ENCODE measurements around the gene LTBP1. TPM values are rescaled to one million over a fixed set of nuclear protein-coding genes. Genes with fewer than 3 reads are reported as not detected.

LTBP1 gene
- total and polyA plus RNA-seq, 2 experiments from 2014 or later: 157 to 211 TPM

DNA sequence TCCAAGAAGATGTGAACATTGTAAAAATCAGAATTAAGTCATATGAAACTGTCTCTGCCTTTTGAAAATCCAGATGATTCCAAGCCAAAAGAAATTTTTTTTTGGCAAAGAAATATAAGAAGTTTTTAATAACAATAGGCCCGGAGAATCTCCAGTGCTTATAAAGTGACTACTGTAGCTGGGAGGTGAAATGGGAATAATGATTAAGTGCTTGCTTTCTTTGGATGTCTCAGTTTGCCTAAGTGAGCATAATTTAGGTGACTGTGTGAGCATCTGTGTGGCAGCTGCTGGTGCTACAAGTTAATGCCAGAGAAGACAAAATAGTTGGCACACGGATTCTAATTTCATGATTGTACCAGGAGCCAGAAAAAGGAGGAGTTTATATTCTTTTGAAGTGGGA lies 185.0 kb downstream of the LTBP1 start:
- no peak overlapping the region for H3K9ac ChIP-seq
- peaks cover 57% of the 10 kb centered on the region for H3K4me1 ChIP-seq (ENCODE audit: insufficient read depth)

DNA sequence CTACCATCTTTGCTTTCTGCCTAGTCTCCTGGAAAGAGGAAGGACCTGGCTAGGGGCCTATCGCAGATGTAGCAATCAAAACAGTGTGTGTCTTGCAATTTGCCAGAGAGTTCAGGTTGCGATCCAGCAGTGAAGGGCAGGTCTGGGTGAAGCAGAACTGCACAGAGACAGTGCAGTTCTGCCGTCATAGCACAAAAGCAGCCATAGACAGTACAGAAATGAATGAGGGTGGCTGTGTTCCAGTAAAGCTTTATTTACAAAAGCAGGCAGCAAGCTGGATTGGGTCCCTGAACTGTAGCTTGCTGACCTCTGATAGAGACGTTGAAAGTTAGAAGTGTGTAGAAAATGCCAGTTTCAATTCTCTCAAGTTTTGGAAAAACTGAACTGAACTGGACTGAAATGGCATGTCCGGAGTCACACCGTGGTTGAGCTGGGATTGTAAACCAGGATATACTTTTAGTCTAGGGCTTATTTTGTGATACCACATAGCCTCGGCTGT lies 186.8 kb downstream of the LTBP1 start:
- 69 to 74% methylated on average over 7 of the region's 7 CpGs for WGBS, 2 experiments (ENCODE audit: low coverage in 1 of 2, low lambda C conversion rate in 2 of 2, missing lambda C conversion rate in 2 of 2)
- Histone ChIP-seq H3K9me3 (ENCODE audit: low read depth) (no peaks in the 10 kb centered on the region), H4K20me1 (ENCODE audit: insufficient read depth) (no peaks in the 10 kb centered on the region), H3K79me2 (ENCODE audit: insufficient read depth) (peaks cover 27% of the 10 kb centered on the region), H3K36me3 (ENCODE audit: low read depth) (no peaks in the 10 kb centered on the region), H3K9me2 (ENCODE audit: insufficient read depth) (no peaks in the 10 kb centered on the region), H3K27ac (peak overlapping the region; percentile 87), H3K4me2 (ENCODE audit: unreplicated experiment) (peak overlapping the region; percentile 97), H3K4me1 (ENCODE audit: insufficient read depth) (peaks cover 56% of the 10 kb centered on the region), H2AFZ (no peak overlapping the region), H3K4me3 (peak overlapping the region; percentile 95), H3F3A (ENCODE audit: insufficient read depth) (peaks cover 43% of the 10 kb centered on the region), H3K27me3 (replicated peaks; ENCODE audit: insufficient read depth) (no peaks in the 10 kb centered on the region), H3K9ac (peak overlapping the region; percentile 67)
- TF ChIP-seq EZH2phosphoT487 (IDR thresholded peaks at IDR 0.05; ENCODE audit: insufficient read depth, low read depth): no peak
- no peak for TF ChIP-seq EZH2 (IDR thresholded peaks at IDR 0.05; ENCODE audit: insufficient read depth, poor library complexity, severe bottlenecking)
- no peak for DNase-seq
- in situ Hi-C loops (cut with MboI): no loop called here

More for the DNA sequence above, 185.0 kb downstream of the LTBP1 start:
- WGBS, 2 experiments (ENCODE audit: low coverage in 1 of 2, low lambda C conversion rate in 2 of 2, missing lambda C conversion rate in 2 of 2): 18 to 29% methylated on average over 2 of the region's 2 CpGs
- Histone ChIP-seq H2AFZ (no peak overlapping the region), H3K27me3 (replicated peaks; ENCODE audit: insufficient read depth) (no peaks in the 10 kb centered on the region), H3K9me2 (ENCODE audit: insufficient read depth) (no peaks in the 10 kb centered on the region), H3K36me3 (ENCODE audit: low read depth) (no peaks in the 10 kb centered on the region), H3F3A (ENCODE audit: insufficient read depth) (peaks cover 42% of the 10 kb centered on the region), H3K4me2 (ENCODE audit: unreplicated experiment) (peak overlapping the region; percentile 46), H3K27ac (no peak overlapping the region), H3K4me3 (no peak overlapping the region), H3K79me2 (ENCODE audit: insufficient read depth) (peaks cover 9% of the 10 kb centered on the region), H3K9me3 (ENCODE audit: low read depth) (no peaks in the 10 kb centered on the region), H4K20me1 (ENCODE audit: insufficient read depth) (no peaks in the 10 kb centered on the region)
- peak; percentile 45 for DNase-seq
- TF ChIP-seq EZH2 (IDR thresholded peaks at IDR 0.05; ENCODE audit: insufficient read depth, poor library complexity, severe bottlenecking) (no peak), EZH2phosphoT487 (IDR thresholded peaks at IDR 0.05; ENCODE audit: insufficient read depth, low read depth) (no peak)
- in situ Hi-C loops (cut with MboI): no loop called here

- Histone ChIP-seq H3K4me2 (ENCODE audit: unreplicated experiment) (peak overlapping the region; percentile 97), H3K27ac (peak overlapping the region; percentile 87), H3K36me3 (ENCODE audit: low read depth) (no peaks in the 10 kb centered on the region), H3K27me3 (replicated peaks; ENCODE audit: insufficient read depth) (no peaks in the 10 kb centered on the region), H2AFZ (peak overlapping the region; percentile 44; the same call in 1 of the 2 replicates), H3K9me3 (ENCODE audit: low read depth) (no peaks in the 10 kb centered on the region), H3K4me3 (peak overlapping the region; percentile 95), H3K4me1 (ENCODE audit: insufficient read depth) (peaks cover 54% of the 10 kb centered on the region), H3F3A (ENCODE audit: insufficient read depth) (peaks cover 43% of the 10 kb centered on the region), H3K9ac (peak overlapping the region; percentile 89), H3K9me2 (ENCODE audit: insufficient read depth) (no peaks in the 10 kb centered on the region), H3K79me2 (ENCODE audit: insufficient read depth) (peaks cover 32% of the 10 kb centered on the region), H4K20me1 (ENCODE audit: insufficient read depth) (no peaks in the 10 kb centered on the region)
- no peak for TF ChIP-seq EZH2 (IDR thresholded peaks at IDR 0.05; ENCODE audit: insufficient read depth, poor library complexity, severe bottlenecking)
- 0 out of 2 replicates have a peak, but pooled peaks have one; percentile 54 for TF ChIP-seq EZH2phosphoT487 (IDR thresholded peaks at IDR 0.05; ENCODE audit: insufficient read depth, low read depth)
- in situ Hi-C loops (cut with MboI): no loop called here
- peak; percentile 97 for DNase-seq
- 0 to 1% methylated on average over 14 of the region's 14 CpGs for WGBS, 2 experiments (ENCODE audit: low coverage in 1 of 2, low lambda C conversion rate in 2 of 2, missing lambda C conversion rate in 2 of 2)
Observed at GRCh38 chr2:33134086-33134771, 187.5 kb downstream of the LTBP1 start.

DNA sequence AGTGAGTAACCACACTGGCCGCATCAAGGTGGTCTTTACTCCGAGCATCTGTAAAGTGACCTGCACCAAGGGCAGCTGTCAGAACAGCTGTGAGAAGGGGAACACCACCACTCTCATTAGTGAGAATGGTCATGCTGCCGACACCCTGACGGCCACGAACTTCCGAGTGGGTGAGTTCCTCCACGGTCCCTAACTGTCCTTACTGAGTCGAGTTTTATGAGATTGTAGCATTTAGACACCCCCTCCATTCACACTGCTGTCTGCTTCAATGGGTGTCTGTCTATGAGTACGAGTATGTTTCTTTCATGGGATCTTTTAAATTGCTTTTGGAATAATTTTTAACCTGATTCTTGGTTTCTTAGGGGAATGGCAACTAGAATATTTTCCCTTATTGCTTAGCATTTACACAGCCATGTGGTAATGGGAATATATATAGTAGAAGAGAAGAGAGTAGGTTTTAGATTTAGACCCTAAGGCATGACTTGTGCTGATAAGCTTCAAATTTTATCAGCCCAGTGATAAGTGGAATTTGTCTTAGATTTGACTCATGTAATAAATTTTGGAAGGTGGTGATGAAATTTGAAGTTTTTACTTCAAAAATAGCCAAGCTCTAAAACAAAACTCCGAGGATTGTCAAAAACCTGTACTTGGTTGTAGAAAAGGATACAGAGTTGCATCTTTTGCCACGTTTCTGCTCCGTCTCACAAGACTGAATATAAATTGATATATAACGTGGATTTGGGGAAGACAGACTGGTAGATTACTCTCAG lies 188.2 kb downstream of the LTBP1 start:
- peak overlapping the region; percentile 87 for H3K27ac ChIP-seq
- TF ChIP-seq EZH2phosphoT487 (IDR thresholded peaks at IDR 0.05; ENCODE audit: insufficient read depth, low read depth): no peak
- no peak for TF ChIP-seq EZH2 (IDR thresholded peaks at IDR 0.05; ENCODE audit: insufficient read depth, poor library complexity, severe bottlenecking)
- peak overlapping the region; percentile 89 for H3K9ac ChIP-seq
- peak; percentile 60 for DNase-seq
- no peaks in the 10 kb centered on the region for H4K20me1 ChIP-seq (ENCODE audit: insufficient read depth)
- H3K79me2 ChIP-seq (ENCODE audit: insufficient read depth): peaks cover 39% of the 10 kb centered on the region
- peak overlapping the region; percentile 95 for H3K4me3 ChIP-seq
- H3K27me3 ChIP-seq (replicated peaks; ENCODE audit: insufficient read depth): no peaks in the 10 kb centered on the region
- peaks cover 43% of the 10 kb centered on the region for H3F3A ChIP-seq (ENCODE audit: insufficient read depth)
- in situ Hi-C loops (cut with MboI): no loop called here
- H3K4me2 ChIP-seq (ENCODE audit: unreplicated experiment): peak overlapping the region; percentile 97
- H2AFZ ChIP-seq: peak overlapping the region; percentile 44
- peaks cover 48% of the 10 kb centered on the region for H3K4me1 ChIP-seq (ENCODE audit: insufficient read depth)
- H3K9me3 ChIP-seq (ENCODE audit: low read depth): no peaks in the 10 kb centered on the region
- no peaks in the 10 kb centered on the region for H3K36me3 ChIP-seq (ENCODE audit: low read depth)
- no peaks in the 10 kb centered on the region for H3K9me2 ChIP-seq (ENCODE audit: insufficient read depth)
- 1 to 2% methylated on average over 13 of the region's 13 CpGs for WGBS, 2 experiments (ENCODE audit: low coverage in 1 of 2, low lambda C conversion rate in 2 of 2, missing lambda C conversion rate in 2 of 2)
